Middle frontal gyrus (tissue), 1 donor: Measurements from ENCODE around the gene GHDC.
"Not testable (repeated sequence)": the region's sequence is repeated elsewhere in the genome, so short reads cannot be mapped to it uniquely, and the experiment has no call there.

Experiments
- DNase-seq: peaks from one replicate; pipeline ENCODE4 v3.0.0-alpha.2; 2015; ENCODE audit warnings: low spot score; ENCODE audit errors: extremely low spot score

The GHDC gene

GRCh38 chr17:42202696-42203095 lies 8.4 kb upstream of the GHDC start:
- no peak for DNase-seq

- no peak for DNase-seq
Observed at GRCh38 chr17:42202159-42202558, 7.9 kb upstream of the GHDC start.

- no peak for DNase-seq
Observed at GRCh38 chr17:42201458-42201772, 7.1 kb upstream of the GHDC start.

DNA sequence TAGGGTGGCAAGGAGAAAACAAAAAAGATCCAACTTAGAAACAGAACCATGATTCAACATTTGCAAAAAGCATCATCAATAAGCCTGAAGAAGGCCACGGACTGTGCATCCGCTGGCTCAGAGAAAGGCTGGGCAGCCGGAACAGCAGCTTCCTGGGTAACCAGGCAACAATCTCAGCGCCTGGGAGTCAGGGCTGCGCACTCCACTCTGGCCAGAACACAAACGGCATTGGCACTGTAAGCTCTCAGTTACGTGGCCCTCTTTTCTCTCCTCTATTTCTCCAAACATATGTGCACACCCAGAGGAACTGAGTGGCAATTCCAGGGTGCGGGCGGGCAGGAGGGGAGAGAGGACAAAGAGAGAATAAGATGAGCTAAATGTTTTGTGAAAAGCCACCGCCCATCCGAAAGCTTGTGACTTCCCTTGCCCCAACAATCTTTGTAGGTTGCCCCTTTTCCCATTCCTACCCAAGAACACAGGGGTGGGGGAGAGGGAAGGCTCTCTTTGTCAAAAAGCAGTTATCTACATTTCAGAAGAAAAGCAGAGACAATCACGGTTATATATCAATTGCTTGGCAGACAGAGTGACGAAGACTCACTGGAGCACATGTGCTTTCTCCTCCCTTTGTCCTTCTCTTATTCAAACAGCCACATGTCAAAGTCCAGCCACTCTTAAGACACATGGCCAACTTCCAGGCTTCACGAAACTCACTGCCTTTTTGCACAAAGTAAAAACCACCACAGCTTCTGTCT lies 6.6 kb upstream of the GHDC start:
- peak; percentile 51 for DNase-seq

- no peak for DNase-seq
Observed at GRCh38 chr17:42199416-42200011, 5.2 kb upstream of the GHDC start.

- DNase-seq = no peak
Observed at GRCh38 chr17:42198897-42199296, 4.6 kb upstream of the GHDC start.

DNA sequence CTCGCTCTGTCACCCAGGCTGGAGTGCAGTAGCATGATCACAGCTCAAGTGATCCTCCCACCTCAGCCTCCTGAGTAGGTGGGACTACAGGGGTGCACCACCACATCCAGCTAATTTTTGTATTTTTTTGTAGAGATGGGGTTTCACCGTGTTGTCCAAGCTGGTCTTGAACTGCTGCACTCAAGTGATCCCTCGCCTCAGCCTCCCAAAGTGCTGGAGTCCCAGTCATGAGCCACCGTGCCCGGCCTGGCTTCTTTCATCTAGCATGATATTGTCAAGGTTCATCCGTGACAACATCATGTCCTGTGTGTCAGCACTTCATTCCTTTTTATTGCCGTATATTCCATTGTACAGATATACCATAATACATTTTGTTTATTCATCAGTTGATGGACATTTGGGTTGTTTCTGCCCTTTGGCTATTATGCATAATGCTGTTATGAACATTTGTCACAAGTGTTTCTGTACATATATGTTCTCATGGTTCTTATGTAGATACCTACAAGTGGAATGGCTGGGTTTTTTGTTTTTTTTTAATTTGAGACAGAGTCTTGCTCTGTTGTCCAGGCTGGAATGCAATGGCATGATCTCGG lies 3.4 kb upstream of the GHDC start:
- no peak for DNase-seq

DNA sequence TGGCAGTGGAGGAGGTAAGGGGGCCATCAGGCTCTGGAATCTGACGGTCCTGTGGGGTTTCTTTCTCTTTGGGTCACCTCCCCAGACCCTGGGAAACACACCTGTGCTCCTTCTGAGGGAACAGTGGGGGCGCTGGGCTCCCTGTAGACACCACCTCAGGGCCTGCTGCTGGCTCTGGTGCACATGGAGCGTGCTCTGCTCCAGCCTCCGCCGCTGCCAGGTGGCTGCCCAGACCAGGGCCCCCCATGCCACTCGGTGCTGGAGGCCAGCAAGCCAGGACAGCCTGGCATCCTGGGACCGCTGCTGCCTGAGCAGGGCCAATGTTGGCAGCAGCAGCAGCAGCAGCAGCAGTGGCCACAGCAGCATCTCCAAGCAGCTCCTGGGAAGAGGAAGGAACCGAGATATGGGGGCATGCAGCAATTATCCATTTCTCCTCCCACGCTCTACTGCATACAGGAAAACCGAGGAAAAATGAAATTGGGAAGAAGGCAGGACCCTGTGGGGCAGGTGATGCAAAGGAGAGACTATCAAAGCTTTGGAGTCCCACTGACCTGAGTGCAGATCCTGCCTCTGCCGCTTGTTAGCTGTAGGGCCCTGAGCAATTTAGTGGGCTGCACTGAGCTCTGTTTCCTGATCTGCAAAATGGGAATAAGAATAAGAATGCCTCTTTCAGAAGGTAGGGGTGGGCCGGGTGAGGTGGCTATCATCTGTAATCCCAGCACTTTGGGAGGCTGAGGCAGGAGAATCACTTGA lies 902 bp downstream of the GHDC start:
- no peak for DNase-seq

DNA sequence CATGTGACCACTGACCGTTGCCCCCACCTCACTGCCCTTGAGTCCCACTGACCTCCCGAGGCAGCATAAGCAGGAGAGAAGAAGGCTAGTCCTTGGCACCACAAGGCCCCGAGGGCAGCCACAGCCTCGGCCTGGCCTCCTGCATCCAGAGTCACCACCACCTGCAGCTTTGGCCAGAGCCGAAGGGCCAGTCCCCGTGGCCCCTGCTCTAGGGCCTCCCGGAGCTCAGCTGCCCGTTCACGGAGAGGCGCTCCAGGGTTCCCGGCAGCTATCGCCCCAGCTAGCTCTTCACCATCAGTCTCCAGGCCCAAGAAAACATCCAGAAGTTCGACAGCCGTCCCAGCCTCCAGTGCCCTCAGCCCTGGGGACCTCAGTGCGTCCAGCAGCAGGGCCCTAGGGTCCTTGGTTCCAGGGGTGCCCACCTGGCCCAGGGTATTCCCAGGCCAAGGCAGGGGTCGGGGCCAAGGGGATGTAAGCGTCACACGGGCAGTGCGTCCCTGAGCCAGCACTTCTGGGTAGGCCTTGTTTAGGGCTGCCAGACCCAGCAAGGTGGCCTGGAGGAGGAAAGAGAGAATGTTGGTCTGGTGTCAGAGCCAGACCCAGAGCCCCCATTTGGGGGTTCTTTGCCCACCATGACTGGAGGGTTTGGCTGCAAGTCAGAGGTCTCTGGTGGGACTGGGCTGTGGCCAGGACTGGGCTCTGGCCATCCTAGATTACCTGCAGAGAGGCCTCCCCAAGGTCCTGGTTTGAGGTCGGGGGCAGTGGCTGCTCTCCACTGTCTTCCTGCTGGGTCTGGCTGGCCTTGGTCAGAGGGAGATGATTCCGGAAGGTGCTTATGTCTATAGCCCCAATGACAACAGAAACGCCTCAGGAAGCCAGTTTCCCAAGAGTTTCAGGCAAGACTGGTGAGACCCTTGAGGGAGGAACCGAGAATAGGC lies 1.8 kb downstream of the GHDC start:
- DNase-seq = no peak

GRCh38 chr17:42191275-42191608 lies 3.1 kb downstream of the GHDC start:
- DNase-seq = no peak

- DNase-seq = no peak
Observed at GRCh38 chr17:42190491-42191274, 3.6 kb downstream of the GHDC start.

- DNase-seq = no peak
Observed at GRCh38 chr17:42189651-42189965, 4.7 kb downstream of the GHDC start.

DNA sequence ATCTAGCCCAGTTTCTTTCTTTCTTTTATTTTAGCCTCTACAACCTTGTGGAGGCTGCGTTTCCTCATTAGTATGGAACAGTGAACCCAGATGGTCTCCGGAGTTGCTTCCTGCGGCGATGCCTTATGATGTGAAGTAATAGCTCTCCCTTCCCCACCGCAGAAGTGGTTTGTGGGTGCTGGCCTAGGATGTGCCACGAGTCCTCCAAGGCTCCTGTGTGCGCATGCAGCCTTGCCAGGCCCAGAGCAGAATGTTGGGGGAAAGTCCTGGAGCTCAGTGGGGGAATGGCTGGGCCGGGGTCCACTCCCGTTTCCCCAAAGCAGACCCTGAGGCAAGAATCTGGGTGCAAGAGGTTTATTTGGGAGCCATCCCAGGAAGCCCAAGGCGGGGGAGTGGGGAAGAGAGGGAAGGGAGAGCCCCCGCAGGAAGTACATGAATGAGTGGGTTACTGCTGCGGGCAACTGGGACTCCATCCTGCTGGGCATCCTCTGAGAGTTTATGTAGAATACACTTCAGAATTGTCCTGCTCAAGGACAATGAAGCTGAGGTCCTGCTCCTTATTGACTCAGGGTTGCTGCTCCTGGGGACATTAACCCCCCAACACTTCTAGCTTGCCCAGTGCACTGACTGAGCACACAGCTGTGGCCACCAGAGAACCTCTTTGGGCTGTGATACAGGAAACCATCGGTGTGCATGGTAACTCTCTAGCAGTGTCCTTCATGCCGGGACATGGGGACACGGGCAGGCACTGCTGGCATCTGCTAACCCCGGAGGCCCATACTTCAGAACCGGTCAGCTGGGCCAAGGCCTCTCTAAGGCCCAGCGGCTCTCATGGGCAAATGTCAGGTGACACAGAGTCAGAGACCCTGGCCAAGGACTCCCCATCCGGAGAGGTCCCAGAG lies 5.3 kb downstream of the GHDC start:
- no peak for DNase-seq

DNA sequence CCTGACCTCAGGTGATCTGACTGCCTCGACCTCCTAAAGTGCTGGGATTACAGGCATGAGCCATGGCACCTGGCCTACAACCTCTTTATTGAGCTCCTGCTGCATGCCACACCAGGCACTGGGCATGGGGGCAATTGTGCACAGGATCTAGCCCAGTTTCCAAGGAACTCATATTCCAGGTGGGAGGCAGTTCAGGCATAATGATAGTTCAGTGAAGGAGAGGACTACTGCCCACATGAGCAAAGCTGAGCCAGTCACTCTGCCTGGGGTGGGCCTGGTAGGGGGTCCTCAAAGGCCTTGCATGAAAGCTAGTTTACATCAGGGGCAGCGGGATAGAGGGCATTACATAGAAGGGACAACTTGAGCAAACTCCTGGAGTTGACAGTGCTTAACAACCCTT lies 6.5 kb downstream of the GHDC start:
- DNase-seq = no peak

- DNase-seq = not testable (repeated sequence)
Observed at GRCh38 chr17:42186191-42186590, 8.1 kb downstream of the GHDC start.

DNA sequence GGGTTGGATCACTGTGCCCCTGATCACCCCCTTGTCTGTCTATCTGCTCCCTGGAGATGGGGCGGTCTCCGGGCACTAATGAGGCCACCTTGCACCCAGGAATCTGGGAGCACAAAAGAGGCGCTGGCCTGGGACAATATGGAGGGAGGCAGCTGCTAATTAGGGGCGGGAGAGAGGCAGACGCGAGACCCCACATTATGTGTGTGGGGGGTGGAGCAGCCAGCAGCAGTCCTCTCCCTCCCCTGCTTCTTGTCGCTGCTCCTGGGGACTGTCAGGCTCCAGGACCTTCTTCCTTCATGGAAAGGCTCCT lies 8.7 kb downstream of the GHDC start:
- no peak for DNase-seq

- DNase-seq = no peak
Observed at GRCh38 chr17:42184713-42185620, 9.3 kb downstream of the GHDC start, which contains the start of gene HCRT. HCRT (minus strand) TSS chr17:42185452; CDS start chr17:42185365, 87 bp downstream.
